HCT116 (cell line): ENCODE data around the gene RPS13.

Source experiments
- ATF3 ChIP-seq: IDR thresholded peaks from 2 replicates; pipeline ENCODE4 v1.6.1; 2012
- CEBPB ChIP-seq: IDR thresholded peaks from 2 replicates; pipeline ENCODE4 v1.6.1; 2012; ENCODE audit warnings: low read depth
- CTCF ChIP-seq, 3 experiments: fragments of 200-600 bp in 1 of 3; sonication (generic) in 1 of 3; IDR thresholded peaks in 2 of 3; conservative IDR thresholded peaks in 1 of 3; 2 replicates each; pipeline ENCODE4 v1.5.1; 2012 to 2017; ENCODE audit warnings: low read depth in 2 of 3, low read length in 2 of 3, antibody characterized with exemption in 1 of 3, borderline replicate concordance in 1 of 3, control low read depth in 1 of 3, mild to moderate bottlenecking in 1 of 3, mixed read lengths in 1 of 3, mixed run types in 1 of 3, moderate library complexity in 1 of 3; ENCODE audit not compliant: insufficient read depth in 1 of 3
- EZH2 ChIP-seq: fragments of 200-600 bp; sonication (generic); IDR thresholded peaks from 2 replicates; pipeline ENCODE4 v1.6.1; 2017; ENCODE audit warnings: antibody characterized with exemption, mixed run types
- EZH2phosphoT487 ChIP-seq: fragments of 200-600 bp; IDR thresholded peaks from 2 replicates; pipeline ENCODE4 v1.6.1; 2018; ENCODE audit warnings: antibody characterized with exemption, borderline replicate concordance
- MAX ChIP-seq: IDR thresholded peaks from 2 replicates; pipeline ENCODE4 v1.6.1; 2012
- POLR2A ChIP-seq: IDR thresholded peaks from 2 replicates; pipeline ENCODE4 v1.7.0; 2011; ENCODE audit warnings: borderline replicate concordance; ENCODE audit not compliant: insufficient read depth, insufficient read length; ENCODE audit errors: extremely low read depth
- POLR2AphosphoS5 ChIP-seq: IDR thresholded peaks from 2 replicates; pipeline ENCODE4 v1.6.1; 2011; ENCODE audit warnings: mild to moderate bottlenecking, low read depth, low read length, moderate library complexity
- SIN3A ChIP-seq: IDR thresholded peaks from 2 replicates; pipeline ENCODE4 v1.6.1; 2012; ENCODE audit warnings: low read depth
- SP1 ChIP-seq: IDR thresholded peaks from 2 replicates; pipeline ENCODE4 v1.6.1; 2012; ENCODE audit warnings: low read depth
- ZFX ChIP-seq: fragments of 450-650 bp; IDR thresholded peaks from 2 replicates; pipeline ENCODE4 v1.6.1; 2017
- ZNF274 ChIP-seq: fragments of 200-500 bp; sonication (Bioruptor generic); IDR thresholded peaks from 2 replicates; pipeline ENCODE4 v1.6.1; 2014; ENCODE audit warnings: mild to moderate bottlenecking, low read depth, low read length, inconsistent platforms

- TF ChIP-seq CTCF (IDR thresholded peaks at IDR 0.05 in 2 of 3, conservative IDR thresholded peaks at IDR 0.05 in 1 of 3; ENCODE audit: borderline replicate concordance in 1 of 3, insufficient read depth in 1 of 3, low read depth in 2 of 3, low read length in 2 of 3) (no peak), POLR2A (no peak), MAX (no peak), POLR2AphosphoS5 (no peak), CEBPB (no peak), ATF3 (no peak), EZH2phosphoT487 (no peak), EZH2 (no peak), ZNF274 (no peak), SIN3A (no peak), SP1 (no peak), ZFX (no peak)
Observed at GRCh38 chr11:17026487-17027082, 50.9 kb downstream of the RPS13 start.
